Cardiac muscle cell (in vitro differentiated cells and primary cell): Measurements from ENCODE around the gene ACOT7. TPM values are rescaled to one million over a fixed set of nuclear protein-coding genes. Genes with fewer than 3 reads are reported as not detected.

ENCODE experiments used
- DNase-seq, 2 donors: peaks; one replicate each; pipeline versions ENCODE4 v3.0.0 to v3.0.0-alpha.2; 2010 to 2017; ENCODE audit warnings: low read depth in 1 of 2, low spot score in 1 of 2
- H3K27ac ChIP-seq: fragments of 200-600 bp; sonication (generic); 2 replicates; pipeline ENCODE4 v1.5.1; 2016
- H3K27me3 ChIP-seq: fragments of 200-600 bp; sonication (generic); 2 replicates; pipeline ENCODE4 v1.6.0; 2016; ENCODE audit warnings: control low read depth
- H3K36me3 ChIP-seq: fragments of 200-600 bp; sonication (generic); 2 replicates; pipeline ENCODE4 v1.5.1; 2016; ENCODE audit warnings: control low read depth
- H3K4me1 ChIP-seq: fragments of 200-600 bp; sonication (generic); 2 replicates; pipeline ENCODE4 v1.8.1; 2017; ENCODE audit warnings: low read depth, mild to moderate bottlenecking, mixed run types
- H3K4me3 ChIP-seq: fragments of 200-600 bp; sonication (generic); 2 replicates; pipeline ENCODE4 v1.5.1; 2016; ENCODE audit warnings: mild to moderate bottlenecking
- H3K9me3 ChIP-seq: fragments of 200-600 bp; sonication (generic); 2 replicates; pipeline ENCODE4 v1.5.1; 2017; ENCODE audit warnings: low read depth, mild to moderate bottlenecking, control low read depth
- CTCF ChIP-seq: IDR thresholded peaks from 2 replicates; pipeline ENCODE4 v1.5.1; 2012; ENCODE audit warnings: low read depth, mild to moderate bottlenecking, low read length
- polyA plus RNA-seq: library from polyadenylated mRNA; unstranded; fragments of >200 nt; fragmentation: Nextera tagmentation; extraction: Ambion mirVana; gene quantifications from 2 replicates; pipeline ENCODE4 v1.2.1, GENCODE V29; 2016
- total RNA-seq: library from RNA; depleted of rRNA; stranded (reverse); fragments of >200 nt; gene quantifications from 2 replicates; pipeline ENCODE4 v1.2.3, GENCODE V29; 2016

Gene ACOT7
- total and polyA plus RNA-seq, 2 experiments from 2014 or later = 11.8 to 51.2 TPM

- Histone ChIP-seq H3K9me3 (no peaks in the 10 kb centered on the region), H3K36me3 (no peaks in the 10 kb centered on the region), H3K4me3 (no peak overlapping the region), H3K27ac (no peak overlapping the region), H3K27me3 (no peaks in the 10 kb centered on the region), H3K4me1 (peaks cover 18% of the 10 kb centered on the region)
- no peak for TF ChIP-seq CTCF
- DNase-seq = no peak
Observed at GRCh38 chr1:6266641-6267040, 126.9 kb downstream of the ACOT7 start.

GRCh38 chr1:6265151-6265550 is 128.4 kb downstream of the ACOT7 start:
- TF ChIP-seq CTCF = no peak
- no peaks in the 10 kb centered on the region for H3K9me3 ChIP-seq
- peaks cover 18% of the 10 kb centered on the region for H3K4me1 ChIP-seq
- H3K4me3 ChIP-seq = no peak overlapping the region
- H3K27me3 ChIP-seq = no peaks in the 10 kb centered on the region
- no peaks in the 10 kb centered on the region for H3K36me3 ChIP-seq
- no peak overlapping the region for H3K27ac ChIP-seq
- no peak for DNase-seq

- H3K27me3 ChIP-seq = peaks cover 10% of the 10 kb centered on the region
- H3K4me3 ChIP-seq = no peak overlapping the region
- H3K9me3 ChIP-seq = no peaks in the 10 kb centered on the region
- DNase-seq = no peak
- H3K36me3 ChIP-seq = no peaks in the 10 kb centered on the region
- no peak overlapping the region for H3K27ac ChIP-seq
- H3K4me1 ChIP-seq = peaks cover 16% of the 10 kb centered on the region
- no peak for TF ChIP-seq CTCF
Observed at GRCh38 chr1:6263716-6264115, 129.9 kb downstream of the ACOT7 start.

GRCh38 chr1:6262555-6263420 is 130.8 kb downstream of the ACOT7 start:
- Histone ChIP-seq H3K27ac (no peak overlapping the region), H3K36me3 (no peaks in the 10 kb centered on the region), H3K4me1 (peaks cover 16% of the 10 kb centered on the region), H3K27me3 (peaks cover 10% of the 10 kb centered on the region), H3K4me3 (no peak overlapping the region), H3K9me3 (no peaks in the 10 kb centered on the region)
- DNase-seq = peak in 1 of 2 donors; percentile 69
- TF ChIP-seq CTCF = no peak

GRCh38 chr1:6261615-6261995 is 132.0 kb downstream of the ACOT7 start:
- peak in 1 of 2 donors; percentile 76 for DNase-seq
- peaks cover 14% of the 10 kb centered on the region for H3K4me1 ChIP-seq
- peaks cover 10% of the 10 kb centered on the region for H3K27me3 ChIP-seq
- peak overlapping the region; percentile 55 for H3K4me3 ChIP-seq
- TF ChIP-seq CTCF = no peak
- no peaks in the 10 kb centered on the region for H3K36me3 ChIP-seq
- H3K9me3 ChIP-seq = no peaks in the 10 kb centered on the region
- H3K27ac ChIP-seq = no peak overlapping the region
